GM12878 (cell line): ENCODE results near the gene FBXO38. TPM values are rescaled to one million over a fixed set of nuclear protein-coding genes. Genes with fewer than 3 reads are reported as not detected.

Experiments
- ATF3 ChIP-seq: IDR thresholded peaks from 2 replicates; pipeline ENCODE4 v1.6.1; 2011; ENCODE audit warnings: low read depth, mild to moderate bottlenecking, low read length, moderate library complexity, borderline replicate concordance; ENCODE audit errors: extremely low read depth
- E4F1 ChIP-seq: fragments of 450-650 bp; IDR thresholded peaks from 2 replicates; pipeline ENCODE4 v1.6.1; 2018; ENCODE audit warnings: borderline replicate concordance, mild to moderate bottlenecking; ENCODE audit not compliant: partially characterized antibody
- EED ChIP-seq: sonication (generic); IDR thresholded peaks from 2 replicates; pipeline ENCODE4 v1.6.1; 2016; ENCODE audit warnings: antibody characterized with exemption, low read depth
- EZH2 ChIP-seq: IDR thresholded peaks from 2 replicates; pipeline ENCODE4 v1.6.1; 2012; ENCODE audit warnings: low read depth, mild to moderate bottlenecking, control low read depth, inconsistent platforms, low read length, borderline replicate concordance; ENCODE audit not compliant: control insufficient read depth
- FOS ChIP-seq: IDR thresholded peaks from 3 replicates; pipeline ENCODE4 v1.6.1; 2011; ENCODE audit warnings: borderline replicate concordance; ENCODE audit not compliant: insufficient read length; ENCODE audit errors: extremely low read depth
- HDAC6 ChIP-seq: fragments of 200-600 bp; sonication (generic); IDR thresholded peaks from one replicate; pipeline ENCODE4 v1.8.0; 2017; ENCODE audit warnings: antibody characterized with exemption; ENCODE audit not compliant: unreplicated experiment
- IRF5 ChIP-seq: fragments of 450-650 bp; IDR thresholded peaks from 2 replicates; pipeline ENCODE4 v1.6.1; 2017; ENCODE audit warnings: borderline replicate concordance
- KAT2A ChIP-seq: conservative IDR thresholded peaks from 2 replicates; pipeline ENCODE4 v1.6.1; 2011; ENCODE audit warnings: low read depth, low read length; ENCODE audit not compliant: control insufficient read depth
- MXI1 ChIP-seq: fragments of 150-350 bp; IDR thresholded peaks from 2 replicates; pipeline ENCODE4 v1.6.1; 2011; ENCODE audit warnings: low read depth, mild to moderate bottlenecking, inconsistent platforms, low read length, improper control_type of control experiment
- TBL1XR1 ChIP-seq: IDR thresholded peaks from 2 replicates; pipeline ENCODE4 v1.6.1; 2012; ENCODE audit warnings: low read depth, low read length, improper control_type of control experiment
- TCF12 ChIP-seq: IDR thresholded peaks from 2 replicates; pipeline ENCODE4 v1.6.1; 2011; ENCODE audit warnings: low read depth, mild to moderate bottlenecking, low read length
- USF1 ChIP-seq: IDR thresholded peaks from 2 replicates; pipeline ENCODE4 v1.6.1; 2011; ENCODE audit warnings: borderline replicate concordance, low read depth, mild to moderate bottlenecking, moderate library complexity, mixed read lengths, low read length; ENCODE audit not compliant: insufficient read depth; ENCODE audit errors: extremely low read length
- ZBTB4 ChIP-seq: fragments of 450-650 bp; formaldehyde crosslinking; IDR thresholded peaks from 2 replicates; pipeline ENCODE4 v1.4.0; 2022; ENCODE audit warnings: mild to moderate bottlenecking, moderate library complexity
- polyA plus RNA-seq, 11 experiments: library from polyadenylated mRNA; depleted of rRNA in 4 of 11; unstranded in 6 of 11; stranded (reverse) in 5 of 11; fragments of >200 nt; fragmentation: Nextera tagmentation in 4 of 11; fragmentation: Illumina TruSeq in 1 of 11; extraction: Ambion mirVana in 4 of 11; extraction: Trizol in 1 of 11; gene quantifications; 1 replicate in 1 of 11; 2 replicates in 10 of 11; pipeline versions ENCODE4 v1.2.1 to v1.2.3, GENCODE V29; 2011 to 2016; ENCODE audit warnings: inconsistent platforms in 2 of 11, missing spikeins in 2 of 11, low read depth in 1 of 11
- total RNA-seq, 4 experiments: library from RNA; depleted of rRNA in 3 of 4; stranded (reverse); fragments of >200 nt in 3 of 4; fragmentation: Illumina TruSeq in 1 of 4; extraction: Trizol in 1 of 4; gene quantifications; 2 replicates each; pipeline versions ENCODE4 v1.2.1 to v1.2.3, GENCODE V29; 2013 to 2021

Gene FBXO38
- total and polyA plus RNA-seq, 10 of the 15 experiments (the other 5 are each of a cell fraction or from before 2014, with no cell fraction given) = 9.1 to 44.6 (median 28.3) TPM

GRCh38 chr5:148383564-148384379 is at the start of gene FBXO38 (continued):
- TF ChIP-seq FOS (no peak), HDAC6 (no peak), USF1 (no peak), IRF5 (no peak), MXI1 (peak; percentile 80), E4F1 (peak; percentile 84), TCF12 (peak; percentile 25; the same call in 1 of the 2 replicates), KAT2A (no peak), EZH2 (no peak), EED (no peak), ATF3 (no peak), TBL1XR1 (no peak; the same call in 1 of the 2 replicates), ZBTB4 (no peak)
- TF ChIP-seq, all 136 proteins: peak for 64
